ENCODE measurements around the gene LRCH1. TPM values are rescaled to one million over a fixed set of nuclear protein-coding genes. Genes with fewer than 3 reads are reported as not detected.

Gene LRCH1, protein sequence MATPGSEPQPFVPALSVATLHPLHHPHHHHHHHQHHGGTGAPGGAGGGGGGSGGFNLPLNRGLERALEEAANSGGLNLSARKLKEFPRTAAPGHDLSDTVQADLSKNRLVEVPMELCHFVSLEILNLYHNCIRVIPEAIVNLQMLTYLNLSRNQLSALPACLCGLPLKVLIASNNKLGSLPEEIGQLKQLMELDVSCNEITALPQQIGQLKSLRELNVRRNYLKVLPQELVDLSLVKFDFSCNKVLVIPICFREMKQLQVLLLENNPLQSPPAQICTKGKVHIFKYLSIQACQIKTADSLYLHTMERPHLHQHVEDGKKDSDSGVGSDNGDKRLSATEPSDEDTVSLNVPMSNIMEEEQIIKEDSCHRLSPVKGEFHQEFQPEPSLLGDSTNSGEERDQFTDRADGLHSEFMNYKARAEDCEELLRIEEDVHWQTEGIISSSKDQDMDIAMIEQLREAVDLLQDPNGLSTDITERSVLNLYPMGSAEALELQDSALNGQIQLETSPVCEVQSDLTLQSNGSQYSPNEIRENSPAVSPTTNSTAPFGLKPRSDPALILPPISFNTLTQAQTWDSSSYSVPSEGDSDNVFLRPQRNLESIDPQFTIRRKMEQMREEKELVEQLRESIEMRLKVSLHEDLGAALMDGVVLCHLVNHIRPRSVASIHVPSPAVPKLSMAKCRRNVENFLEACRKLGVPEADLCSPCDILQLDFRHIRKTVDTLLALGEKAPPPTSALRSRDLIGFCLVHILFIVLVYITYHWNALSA
- total RNA-seq (2014; rRNA removed; shearing (Covaris generic)) (3.4 and 5.0 TPM in 2 replicates), polyA plus RNA-seq (2016; fragmentation: Nextera tagmentation; extraction: Ambion mirVana) (4.3 and 4.7 TPM in 2 replicates)

DNA sequence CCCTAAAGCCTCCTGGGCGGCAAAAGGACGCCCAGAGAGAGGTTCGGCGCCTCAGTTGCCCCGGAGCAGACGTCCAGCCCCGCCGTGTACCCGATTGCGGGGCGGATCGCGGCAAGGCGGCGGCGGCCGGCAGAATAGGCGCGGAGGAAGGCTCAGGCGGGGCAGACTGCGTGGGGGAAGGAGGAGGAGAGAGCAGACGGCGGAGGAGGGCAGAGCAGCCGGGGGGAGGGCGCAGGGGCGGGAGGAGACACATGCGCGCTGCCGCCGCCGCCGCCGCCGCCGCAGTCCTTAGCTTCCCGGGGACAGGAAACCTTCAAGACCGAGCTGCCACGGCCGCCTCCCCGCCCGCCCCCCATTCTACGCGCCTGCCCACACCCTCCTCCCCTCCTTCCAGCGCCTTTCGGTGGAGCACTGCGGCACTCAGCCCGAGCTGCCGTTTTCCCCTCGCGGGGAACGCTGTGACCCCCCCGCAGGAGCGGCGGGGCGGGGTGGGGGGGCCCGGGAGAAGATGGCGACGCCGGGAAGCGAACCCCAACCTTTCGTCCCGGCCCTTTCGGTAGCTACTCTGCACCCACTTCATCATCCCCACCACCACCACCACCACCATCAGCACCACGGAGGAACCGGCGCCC, at the start of gene LRCH1:
LRCH1 (plus strand) TSS at position 282 of the 632 bp plus-strand sequence; CDS start at position 509, 227 bp downstream.
- Histone ChIP-seq H3K9ac (peak within 1 kb of the TSS; percentile 87), H3K79me2 (ENCODE audit: insufficient read depth) (peaks cover 45% of the 10 kb centered on the region), H2AFZ (peak within 1 kb of the TSS; percentile 95), H3K4me3 (peak within 1 kb of the TSS; percentile 91), H3K4me1 (ENCODE audit: insufficient read depth) (peaks cover 16% of the 10 kb centered on the region), H3F3A (ENCODE audit: insufficient read depth) (peaks cover 24% of the 10 kb centered on the region), H3K4me2 (ENCODE audit: unreplicated experiment) (peak within 1 kb of the TSS; percentile 98), H3K36me3 (ENCODE audit: low read depth) (no peaks in the 10 kb centered on the region), H3K9me3 (ENCODE audit: low read depth) (no peaks in the 10 kb centered on the region), H4K20me1 (ENCODE audit: insufficient read depth) (no peaks in the 10 kb centered on the region; the same call in 1 of the 2 replicates), H3K27ac (peak within 1 kb of the TSS; percentile 78), H3K9me2 (ENCODE audit: insufficient read depth) (no peaks in the 10 kb centered on the region), H3K27me3 (replicated peaks; ENCODE audit: insufficient read depth) (no peaks in the 10 kb centered on the region)
- TF ChIP-seq EZH2phosphoT487 (IDR thresholded peaks at IDR 0.05; ENCODE audit: insufficient read depth, low read depth) (no peak), EZH2 (IDR thresholded peaks at IDR 0.05; ENCODE audit: insufficient read depth, poor library complexity, severe bottlenecking) (no peak)
- peak; percentile 95 for DNase-seq
- 0 to 1% methylated on average over 30 to 45 of the region's 66 CpGs for WGBS, 2 experiments (ENCODE audit: low coverage in 1 of 2, low lambda C conversion rate in 2 of 2, missing lambda C conversion rate in 2 of 2)
- in situ Hi-C loops (cut with MboI), result loop anchor here (10.0 kb wide), 1 partner anchor 162 kb away; no protein-coding TSS in a partner anchor

DNA sequence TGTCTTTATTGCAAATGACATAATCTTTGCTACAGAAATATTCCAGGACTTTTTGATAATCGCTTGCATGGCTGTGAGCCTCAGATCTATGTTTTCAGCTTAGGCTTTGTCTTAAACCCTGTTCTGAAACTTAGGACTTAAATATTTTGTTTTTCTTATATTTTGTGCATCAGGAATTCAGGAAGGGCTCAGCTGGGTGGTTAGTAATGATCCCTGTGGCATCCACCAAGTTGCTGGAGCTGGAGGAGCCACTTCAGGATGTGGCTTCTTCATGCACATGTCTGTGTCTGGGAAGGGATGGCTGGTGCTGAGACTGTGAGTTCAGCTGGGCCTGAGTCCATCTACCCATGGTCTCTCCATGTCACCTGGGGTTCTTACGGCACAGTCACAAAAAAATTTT, 48.9 kb upstream of the LRCH1 start:
- H3K27ac ChIP-seq, result no peak overlapping the region
- DNase-seq, result no peak
- in situ Hi-C loops (cut with MboI), result no loop called here
- H3K4me1 ChIP-seq (ENCODE audit: insufficient read depth), result no peaks in the 10 kb centered on the region
- no peak for TF ChIP-seq EZH2phosphoT487 (IDR thresholded peaks at IDR 0.05; ENCODE audit: insufficient read depth, low read depth)
- no peak for TF ChIP-seq EZH2 (IDR thresholded peaks at IDR 0.05; ENCODE audit: insufficient read depth, poor library complexity, severe bottlenecking)
- no peaks in the 10 kb centered on the region for H4K20me1 ChIP-seq (ENCODE audit: insufficient read depth)
- no peaks in the 10 kb centered on the region for H3K36me3 ChIP-seq (ENCODE audit: low read depth)
- no peaks in the 10 kb centered on the region for H3F3A ChIP-seq (ENCODE audit: insufficient read depth)
- no peaks in the 10 kb centered on the region for H3K9me3 ChIP-seq (ENCODE audit: low read depth)
- H2AFZ ChIP-seq, result no peak overlapping the region
- H3K4me2 ChIP-seq (ENCODE audit: unreplicated experiment), result no peak overlapping the region
- no peak overlapping the region for H3K9ac ChIP-seq
- H3K4me3 ChIP-seq, result no peak overlapping the region
- H3K9me2 ChIP-seq (ENCODE audit: insufficient read depth), result no peaks in the 10 kb centered on the region
- 94% methylated on average over 2 of the region's 2 CpGs for WGBS, 2 experiments (ENCODE audit: low coverage in 1 of 2, low lambda C conversion rate in 2 of 2, missing lambda C conversion rate in 2 of 2)
- H3K27me3 ChIP-seq (replicated peaks; ENCODE audit: insufficient read depth), result no peaks in the 10 kb centered on the region
- H3K79me2 ChIP-seq (ENCODE audit: insufficient read depth), result no peaks in the 10 kb centered on the region

DNA sequence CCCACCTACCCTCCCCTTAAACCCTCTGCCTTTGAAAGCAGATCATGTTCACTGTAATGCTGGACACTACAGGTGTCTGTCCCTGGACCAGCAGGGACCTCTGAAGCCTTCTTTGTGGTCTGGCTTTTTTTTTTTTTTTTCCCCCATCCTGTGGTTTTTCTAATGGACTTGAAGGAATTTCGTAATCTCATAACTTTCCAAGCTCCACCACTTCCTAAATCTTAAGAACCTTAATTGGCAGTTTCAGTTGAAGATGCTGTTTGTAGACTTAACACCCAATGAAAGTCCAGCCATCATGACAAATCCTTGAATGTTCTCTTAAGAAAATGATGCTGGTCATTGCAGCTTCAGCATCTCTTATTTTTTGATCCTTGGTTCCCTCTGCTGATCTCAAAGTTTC, 45.0 kb upstream of the LRCH1 start:
- WGBS, 2 experiments (ENCODE audit: low coverage in 1 of 2, low lambda C conversion rate in 2 of 2, missing lambda C conversion rate in 2 of 2), result 22 to 42% methylated on average over 1 of the region's 1 CpG
- no peaks in the 10 kb centered on the region for H3K36me3 ChIP-seq (ENCODE audit: low read depth)
- peaks cover 7% of the 10 kb centered on the region; the same call in 1 of the 2 replicates for H3K27me3 ChIP-seq (replicated peaks; ENCODE audit: insufficient read depth)
- no peak overlapping the region for H3K27ac ChIP-seq
- no peaks in the 10 kb centered on the region for H3K9me2 ChIP-seq (ENCODE audit: insufficient read depth)
- H3K4me1 ChIP-seq (ENCODE audit: insufficient read depth), result no peaks in the 10 kb centered on the region
- H3F3A ChIP-seq (ENCODE audit: insufficient read depth), result no peaks in the 10 kb centered on the region
- no peak for DNase-seq
- no peaks in the 10 kb centered on the region for H4K20me1 ChIP-seq (ENCODE audit: insufficient read depth)
- H3K4me2 ChIP-seq (ENCODE audit: unreplicated experiment), result no peak overlapping the region
- no peak overlapping the region for H2AFZ ChIP-seq
- in situ Hi-C loops (cut with MboI), result no loop called here
- H3K4me3 ChIP-seq, result no peak overlapping the region
- TF ChIP-seq EZH2 (IDR thresholded peaks at IDR 0.05; ENCODE audit: insufficient read depth, poor library complexity, severe bottlenecking) (no peak), EZH2phosphoT487 (IDR thresholded peaks at IDR 0.05; ENCODE audit: insufficient read depth, low read depth) (no peak)
- no peaks in the 10 kb centered on the region for H3K9me3 ChIP-seq (ENCODE audit: low read depth)
- no peaks in the 10 kb centered on the region for H3K79me2 ChIP-seq (ENCODE audit: insufficient read depth)
- H3K9ac ChIP-seq, result no peak overlapping the region

DNA sequence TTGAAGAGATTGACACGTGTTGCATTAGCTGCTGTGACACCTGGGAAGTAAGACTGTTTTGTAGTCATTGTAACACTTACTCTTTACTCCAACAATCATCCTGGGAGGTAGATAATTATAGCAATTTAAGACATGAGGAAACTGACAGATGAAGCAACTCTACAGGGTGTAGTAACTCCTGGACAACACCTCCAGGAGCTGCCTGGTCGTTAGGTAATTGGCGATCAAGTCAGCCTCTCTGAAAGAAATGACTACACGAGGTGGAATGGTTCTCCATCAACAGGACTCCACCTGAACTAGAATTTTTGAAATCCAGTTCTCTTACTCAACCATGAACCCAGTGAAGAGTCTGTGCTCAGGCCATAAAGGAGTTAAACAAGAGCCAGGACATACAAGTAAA, 43.0 kb upstream of the LRCH1 start:
- peaks cover 7% of the 10 kb centered on the region; the same call in 1 of the 2 replicates for H3K27me3 ChIP-seq (replicated peaks; ENCODE audit: insufficient read depth)
- no peaks in the 10 kb centered on the region for H3K9me2 ChIP-seq (ENCODE audit: insufficient read depth)
- no peaks in the 10 kb centered on the region for H3K79me2 ChIP-seq (ENCODE audit: insufficient read depth)
- H3K4me3 ChIP-seq, result no peak overlapping the region
- H3K36me3 ChIP-seq (ENCODE audit: low read depth), result no peaks in the 10 kb centered on the region
- no peak for DNase-seq
- H3K27ac ChIP-seq, result no peak overlapping the region
- WGBS, 2 experiments (ENCODE audit: low coverage in 1 of 2, low lambda C conversion rate in 2 of 2, missing lambda C conversion rate in 2 of 2), result 53 to 56% methylated on average over 4 of the region's 4 CpGs
- no peaks in the 10 kb centered on the region for H3K9me3 ChIP-seq (ENCODE audit: low read depth)
- in situ Hi-C loops (cut with MboI), result no loop called here
- H2AFZ ChIP-seq, result no peak overlapping the region
- no peak overlapping the region for H3K4me2 ChIP-seq (ENCODE audit: unreplicated experiment)
- no peaks in the 10 kb centered on the region for H3F3A ChIP-seq (ENCODE audit: insufficient read depth)
- H3K9ac ChIP-seq, result no peak overlapping the region
- TF ChIP-seq EZH2phosphoT487 (IDR thresholded peaks at IDR 0.05; ENCODE audit: insufficient read depth, low read depth), result no peak
- no peak for TF ChIP-seq EZH2 (IDR thresholded peaks at IDR 0.05; ENCODE audit: insufficient read depth, poor library complexity, severe bottlenecking)
- H3K4me1 ChIP-seq (ENCODE audit: insufficient read depth), result no peaks in the 10 kb centered on the region
- H4K20me1 ChIP-seq (ENCODE audit: insufficient read depth), result no peaks in the 10 kb centered on the region
